Stimulated activated CD4-positive, alpha-beta T cell treated with anti-CD3 and anti-CD28 coated beads, Interleukin-2, amount 100 ng/mL, for 24 hours (primary cell): ENCODE data around the gene ICAM5.
"Not testable (repeated sequence)": the region's sequence is repeated elsewhere in the genome, so short reads cannot be mapped to it uniquely, and the experiment has no call there.

Experiments used
- DNase-seq, 2 donors: peaks; one replicate each; pipeline ENCODE4 v3.0.0-alpha.2; 2020

The ICAM5 gene

GRCh38 chr19:10270616-10271394 lies 18.9 kb upstream of the ICAM5 start, which contains the start of gene ICAM1:
ICAM1 (plus strand) TSS chr19:10271120; CDS start chr19:10271160, 40 bp downstream.
- DNase-seq: peak; percentile 75 to 79

GRCh38 chr19:10271543-10272086 lies 18.1 kb upstream of the ICAM5 start:
- DNase-seq: peak; percentile 37 to 41

GRCh38 chr19:10274589-10274988 lies 15.2 kb upstream of the ICAM5 start:
- no peak for DNase-seq

GRCh38 chr19:10277795-10278589 lies 11.8 kb upstream of the ICAM5 start:
- no peak for DNase-seq

- no peak for DNase-seq
Measured at GRCh38 chr19:10278935-10279334, 10.8 kb upstream of the ICAM5 start.

- no peak for DNase-seq
Measured at GRCh38 chr19:10279737-10280442, 9.9 kb upstream of the ICAM5 start.

- DNase-seq: not testable (repeated sequence)
Measured at GRCh38 chr19:10282043-10282442, 7.7 kb upstream of the ICAM5 start.

- no peak for DNase-seq
Measured at GRCh38 chr19:10283301-10284064, 6.3 kb upstream of the ICAM5 start.

GRCh38 chr19:10284065-10284959 lies 5.4 kb upstream of the ICAM5 start:
- DNase-seq: no peak

GRCh38 chr19:10284960-10285278 lies 4.8 kb upstream of the ICAM5 start:
- DNase-seq: no peak

GRCh38 chr19:10285393-10285792 lies 4.4 kb upstream of the ICAM5 start:
- no peak for DNase-seq

- DNase-seq: peak; percentile 36 to 58
Measured at GRCh38 chr19:10286803-10287737, 2.7 kb upstream of the ICAM5 start, which contains the start of gene ICAM4. ICAM4 (plus strand) TSS chr19:10286955; CDS start chr19:10287013, 58 bp downstream.

GRCh38 chr19:10288662-10289166 lies 1.0 kb upstream of the ICAM5 start:
- DNase-seq: peak; percentile 52 to 67

- peak; percentile 73 to 76 for DNase-seq
Measured at GRCh38 chr19:10289167-10289835, 451 bp upstream of the ICAM5 start.

- DNase-seq: peak in 1 of 2 donors; percentile 24
Measured at GRCh38 chr19:10290357-10290875, 664 bp downstream of the ICAM5 start.

- peak; percentile 62 to 66 for DNase-seq
Measured at GRCh38 chr19:10290876-10291553, 1.3 kb downstream of the ICAM5 start.

- no peak for DNase-seq
Measured at GRCh38 chr19:10291554-10292205, 1.9 kb downstream of the ICAM5 start.
